A673 (cell line): ENCODE measurements around the gene GYG1. TPM values are rescaled to one million over a fixed set of nuclear protein-coding genes. Genes with fewer than 3 reads are reported as not detected.

Source experiments
- BruUV-seq: library from RNA; stranded (reverse); fragments of 400-500 nt; replicated peaks from 2 replicates; lab custom pipeline; 2021; lab: Mats Ljungman, UMichigan
- CTCF ChIA-PET: fragments of 300-600 bp; sonication (Branson Sonifier 250); formaldehyde crosslinking; loops from one replicate; lab custom pipeline; 2022; ENCODE audit warnings: antibody characterized with exemption; lab: Charles Lee
- POLR2A ChIA-PET: fragments of 300-600 bp; sonication (Branson Sonifier 250); formaldehyde crosslinking; loops from one replicate; lab custom pipeline; 2022; ENCODE audit warnings: antibody characterized with exemption; ENCODE audit not compliant: low non-redundant PET; lab: Charles Lee
- DNase-seq: peaks from one replicate; pipeline ENCODE4 v3.0.0-alpha.2; 2015; ENCODE audit warnings: low spot score
- H3K27ac ChIP-seq: fragments of 200-600 bp; sonication (generic); 2 replicates; pipeline ENCODE4 v1.5.1; 2016; ENCODE audit warnings: mixed run types, low read depth, mild to moderate bottlenecking, mixed read lengths, antibody characterized with exemption, low read length; ENCODE audit not compliant: poor library complexity, severe bottlenecking
- H3K27me3 ChIP-seq: fragments of 200-600 bp; sonication (generic); replicated peaks from 2 replicates; pipeline ENCODE4 v1.6.1; 2017; ENCODE audit warnings: mixed run types, low read depth, mild to moderate bottlenecking, mixed read lengths, antibody characterized with exemption, low read length; ENCODE audit not compliant: insufficient read depth, poor library complexity
- H3K36me3 ChIP-seq: fragments of 200-600 bp; sonication (generic); 2 replicates; pipeline ENCODE4 v1.6.1; 2016; ENCODE audit warnings: mixed run types, mild to moderate bottlenecking, mixed read lengths, antibody characterized with exemption, low read length; ENCODE audit not compliant: insufficient read depth, poor library complexity, severe bottlenecking
- H3K4me1 ChIP-seq: fragments of 200-600 bp; sonication (generic); 2 replicates; pipeline ENCODE4 v1.6.1; 2017; ENCODE audit warnings: mixed run types, mild to moderate bottlenecking, mixed read lengths, antibody characterized with exemption, low read length; ENCODE audit not compliant: insufficient read depth, poor library complexity, severe bottlenecking
- H3K4me3 ChIP-seq: fragments of 200-600 bp; sonication (generic); 2 replicates; pipeline ENCODE4 v1.5.1; 2016; ENCODE audit warnings: low read depth, mixed run types, mild to moderate bottlenecking, mixed read lengths, low read length; ENCODE audit not compliant: poor library complexity, severe bottlenecking
- H3K9me3 ChIP-seq: fragments of 200-600 bp; sonication (generic); 2 replicates; pipeline ENCODE4 v1.6.1; 2016; ENCODE audit warnings: mixed run types, low read depth, mild to moderate bottlenecking, mixed read lengths, antibody characterized with exemption, low read length; ENCODE audit not compliant: poor library complexity, severe bottlenecking
- CTCF ChIP-seq: fragments of 300-800, 200-600 bp; sonication (generic); conservative IDR thresholded peaks from 2 replicates; pipeline ENCODE4 v1.5.1; 2017; ENCODE audit warnings: low read depth, mild to moderate bottlenecking, antibody characterized with exemption, low read length, moderate library complexity, mixed read lengths
- EZH2 ChIP-seq: fragments of 200-600 bp; sonication (generic); IDR thresholded peaks from 2 replicates; pipeline ENCODE4 v1.6.1; 2017; ENCODE audit warnings: borderline replicate concordance, low read depth, mild to moderate bottlenecking, mixed read lengths, antibody characterized with exemption, low read length; ENCODE audit not compliant: poor library complexity, severe bottlenecking
- intact Hi-C: fragments of 100-400 bp; cut with micrococcal nuclease; formaldehyde crosslinking; loops from one replicate; pipeline ENCODE4 v1.10.0; 2022; ENCODE audit not compliant: unreplicated experiment
- total RNA-seq: library from RNA; stranded (reverse); gene quantifications from 2 replicates; pipeline ENCODE4 v1.2.3, GENCODE V29; 2021

Gene GYG1
- total RNA-seq, 1 experiment from 2014 or later = 5.1 TPM

- CTCF ChIA-PET = interaction anchor here (1.0 kb wide), 1 partner anchor 11 kb away, joined by 3 read pairs; no protein-coding TSS in a partner anchor
- intact Hi-C loops = loop anchor here (5.0 kb wide), 2 partner anchors 380 to 525 kb away; no protein-coding TSS in a partner anchor
- Histone ChIP-seq H3K36me3 (no peaks in the 10 kb centered on the region), H3K4me3 (no peak overlapping the region), H3K27ac (no peak overlapping the region), H3K9me3 (no peaks in the 10 kb centered on the region), H3K4me1 (no peaks in the 10 kb centered on the region), H3K27me3 (no peaks in the 10 kb centered on the region)
- POLR2A ChIA-PET = no interaction called here
- BruUV-seq = no TSS peak
- peak; percentile 55 for DNase-seq
- TF ChIP-seq EZH2 (no peak), CTCF (peak; percentile 62)
Observed at GRCh38 chr3:148957586-148957985, 33.8 kb upstream of the GYG1 start.

GRCh38 chr3:148958696-148959095 lies 32.6 kb upstream of the GYG1 start:
- intact Hi-C loops = loop anchor here (5.0 kb wide), 2 partner anchors 379 to 524 kb away; no protein-coding TSS in a partner anchor
- Histone ChIP-seq H3K9me3 (no peaks in the 10 kb centered on the region), H3K27me3 (no peaks in the 10 kb centered on the region), H3K4me1 (no peaks in the 10 kb centered on the region), H3K36me3 (no peaks in the 10 kb centered on the region), H3K27ac (no peak overlapping the region), H3K4me3 (no peak overlapping the region)
- TF ChIP-seq CTCF (no peak), EZH2 (no peak)
- ChIA-PET POLR2A (interaction anchor here (0.6 kb wide), 1 partner anchor 1142 kb away, joined by 8 read pairs; no protein-coding TSS in a partner anchor), CTCF (no interaction called here)
- DNase-seq = no peak
- BruUV-seq = no TSS peak

- TF ChIP-seq CTCF (no peak), EZH2 (no peak)
- CTCF ChIA-PET = no interaction called here
Observed at GRCh38 chr3:148962513-148962912, 28.8 kb upstream of the GYG1 start.

More at GRCh38 chr3:148962513-148962912, 28.8 kb upstream of the GYG1 start:
- no peaks in the 10 kb centered on the region for H3K36me3 ChIP-seq
- no peak overlapping the region for H3K4me3 ChIP-seq
- H3K27ac ChIP-seq = no peak overlapping the region
- no TSS peak for BruUV-seq
- no peaks in the 10 kb centered on the region for H3K4me1 ChIP-seq
- intact Hi-C loops = no loop called here
- H3K27me3 ChIP-seq = no peaks in the 10 kb centered on the region
- no peaks in the 10 kb centered on the region for H3K9me3 ChIP-seq
- POLR2A ChIA-PET = no interaction called here
- peak; percentile 58 for DNase-seq
